Keratinocyte (primary cell): ENCODE results near the gene TMPRSS13. TPM values are rescaled to one million over a fixed set of nuclear protein-coding genes. Genes with fewer than 3 reads are reported as not detected.

Source experiments
- DNase-seq: peaks from one replicate; pipeline ENCODE4 v3.0.0-alpha.2; 2011; ENCODE audit warnings: low read depth, missing footprints, low spot score
- FAIRE-seq: peaks from 2 replicates; lab custom pipeline; 2011; peaks lifted over from hg19 to GRCh38; lab: Jason Lieb, UNC
- H2AFZ ChIP-seq: 2 replicates; pipeline ENCODE4 v1.6.0; 2012; ENCODE audit warnings: low read length, control low read depth, inconsistent platforms; ENCODE audit not compliant: control insufficient read depth
- H3K27ac ChIP-seq: 2 replicates; pipeline ENCODE4 v1.5.1; 2011; ENCODE audit warnings: low read length; ENCODE audit not compliant: control insufficient read depth, insufficient read depth
- H3K27me3 ChIP-seq: 3 replicates; pipeline ENCODE4 v1.6.0; 2011; ENCODE audit warnings: low read length; ENCODE audit not compliant: control insufficient read depth, insufficient read depth; ENCODE audit errors: extremely low read depth
- H3K36me3 ChIP-seq, 2 experiments: 2 replicates in 1 of 2; 3 replicates in 1 of 2; pipeline ENCODE4 v1.5.1; 2011; ENCODE audit warnings: low read length in 2 of 2, mild to moderate bottlenecking in 1 of 2; ENCODE audit not compliant: control insufficient read depth in 2 of 2, insufficient read depth in 2 of 2; ENCODE audit errors: extremely low read depth in 1 of 2
- H3K4me1 ChIP-seq: 3 replicates; pipeline ENCODE4 v1.5.1; 2011; ENCODE audit warnings: low read length; ENCODE audit not compliant: control insufficient read depth, insufficient read depth; ENCODE audit errors: extremely low read depth
- H3K4me2 ChIP-seq: 3 replicates; pipeline ENCODE4 v1.6.0; 2011; ENCODE audit warnings: low read depth, low read length; ENCODE audit not compliant: control insufficient read depth, insufficient read depth; ENCODE audit errors: extremely low read depth
- H3K4me3 ChIP-seq, 3 experiments: fragments of 200-600 bp in 1 of 3; sonication (generic) in 1 of 3; 2 replicates in 2 of 3; 3 replicates in 1 of 3; pipeline ENCODE4 v1.5.1; 2011 to 2016; ENCODE audit warnings: low read length in 3 of 3, mild to moderate bottlenecking in 3 of 3, control low read depth in 2 of 3, inconsistent platforms in 1 of 3, low read depth in 1 of 3, mixed read lengths in 1 of 3, mixed run types in 1 of 3, moderate library complexity in 1 of 3; ENCODE audit not compliant: control insufficient read depth in 2 of 3, insufficient read depth in 2 of 3; ENCODE audit errors: extremely low read depth in 1 of 3
- H3K79me2 ChIP-seq: 2 replicates; pipeline ENCODE4 v1.6.0; 2012; ENCODE audit warnings: low read length; ENCODE audit not compliant: control insufficient read depth, insufficient read depth
- H3K9ac ChIP-seq: 3 replicates; pipeline ENCODE4 v1.6.0; 2011; ENCODE audit warnings: low read length; ENCODE audit not compliant: control insufficient read depth, insufficient read depth; ENCODE audit errors: extremely low read depth
- H3K9me1 ChIP-seq: 3 replicates; pipeline ENCODE4 v1.6.0; 2011; ENCODE audit warnings: low read length; ENCODE audit not compliant: control insufficient read depth, insufficient read depth; ENCODE audit errors: extremely low read depth
- H3K9me3 ChIP-seq: 2 replicates; pipeline ENCODE4 v1.5.1; 2012; ENCODE audit warnings: low read depth, low read length; ENCODE audit not compliant: control insufficient read depth
- H4K20me1 ChIP-seq: 3 replicates; pipeline ENCODE4 v1.6.0; 2011; ENCODE audit warnings: low read length; ENCODE audit not compliant: control insufficient read depth, insufficient read depth; ENCODE audit errors: extremely low read depth
- EZH2 ChIP-seq: IDR thresholded peaks from one replicate; pipeline ENCODE4 v1.6.1; 2012; ENCODE audit warnings: inconsistent platforms, mild to moderate bottlenecking, low read length, moderate library complexity
- dilution Hi-C: fragments of 300-500 bp; cut with MboI; formaldehyde crosslinking; loops from one replicate; pipeline ENCODE4 v1.7.0; 2020; ENCODE audit warnings: low sequenced_read_pairs; ENCODE audit not compliant: extremely low pct_ligation_motif_present
- polyA plus RNA-seq, 5 experiments: library from polyadenylated mRNA; depleted of rRNA in 3 of 5; stranded (reverse) in 3 of 5; stranded (forward) in 1 of 5; unstranded in 1 of 5; fragments of >200 nt; gene quantifications; 1 replicate in 1 of 5; 2 replicates in 3 of 5; 3 replicates in 1 of 5; pipeline versions ENCODE4 v1.2.1 to v1.2.3, GENCODE V29; 2011 to 2012; ENCODE audit warnings: missing spikeins in 2 of 5, low read depth in 1 of 5, low replicate concordance in 1 of 5
- TF ChIP-seq, protein P1 (sequence below), 3 experiments: IDR thresholded peaks in 1 of 3; conservative IDR thresholded peaks in 1 of 3; optimal IDR thresholded peaks in 1 of 3; 2 replicates in 2 of 3; 3 replicates in 1 of 3; pipeline versions ENCODE3 to v1.5.1; 2011; ENCODE audit warnings: low read length in 3 of 3, mild to moderate bottlenecking in 3 of 3, moderate library complexity in 2 of 3, control low read depth in 1 of 3, inconsistent platforms in 1 of 3; ENCODE audit not compliant: insufficient read depth in 2 of 3; ENCODE audit errors: extremely low read depth in 1 of 3

Gene TMPRSS13
- polyA plus RNA-seq, 1 donor (not counting 4 experiments of a cell fraction or from before 2014, with no cell fraction given): 1.8 TPM

DNA sequence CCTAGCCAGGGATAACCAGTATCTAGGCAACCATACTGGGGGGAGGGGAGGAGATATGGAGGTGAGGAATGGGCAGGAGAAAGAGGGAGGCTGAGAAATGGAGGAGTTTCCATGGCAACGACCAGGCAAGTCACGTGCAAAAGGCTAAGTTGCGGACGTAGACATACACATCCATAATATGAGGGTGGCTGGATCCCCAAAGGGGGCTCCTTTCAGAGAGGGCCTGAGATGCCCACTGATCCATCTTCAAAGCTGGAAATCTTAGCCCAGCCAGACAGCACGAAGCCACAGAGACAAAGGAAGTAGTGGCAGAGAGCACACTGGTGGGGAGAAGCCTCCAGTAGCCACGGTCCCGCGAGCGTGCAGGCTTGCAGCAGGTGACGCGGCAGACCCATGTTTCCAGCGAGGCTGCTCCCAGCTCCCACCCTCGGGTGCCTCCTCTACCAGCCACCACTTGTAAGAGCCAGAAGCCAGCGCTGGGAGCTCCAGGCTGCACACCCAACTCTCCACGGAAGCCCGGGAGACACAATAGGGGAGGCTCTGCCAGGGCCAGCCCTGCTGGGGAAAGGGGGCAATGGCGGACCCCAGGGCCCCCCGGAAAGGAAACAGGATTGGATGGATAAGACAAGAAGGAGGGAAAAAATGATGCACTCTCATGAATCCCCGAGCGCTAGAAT lies 53.7 kb downstream of the TMPRSS13 start:
- no peak for TF ChIP-seq EZH2
- TF ChIP-seq, protein P1, sequence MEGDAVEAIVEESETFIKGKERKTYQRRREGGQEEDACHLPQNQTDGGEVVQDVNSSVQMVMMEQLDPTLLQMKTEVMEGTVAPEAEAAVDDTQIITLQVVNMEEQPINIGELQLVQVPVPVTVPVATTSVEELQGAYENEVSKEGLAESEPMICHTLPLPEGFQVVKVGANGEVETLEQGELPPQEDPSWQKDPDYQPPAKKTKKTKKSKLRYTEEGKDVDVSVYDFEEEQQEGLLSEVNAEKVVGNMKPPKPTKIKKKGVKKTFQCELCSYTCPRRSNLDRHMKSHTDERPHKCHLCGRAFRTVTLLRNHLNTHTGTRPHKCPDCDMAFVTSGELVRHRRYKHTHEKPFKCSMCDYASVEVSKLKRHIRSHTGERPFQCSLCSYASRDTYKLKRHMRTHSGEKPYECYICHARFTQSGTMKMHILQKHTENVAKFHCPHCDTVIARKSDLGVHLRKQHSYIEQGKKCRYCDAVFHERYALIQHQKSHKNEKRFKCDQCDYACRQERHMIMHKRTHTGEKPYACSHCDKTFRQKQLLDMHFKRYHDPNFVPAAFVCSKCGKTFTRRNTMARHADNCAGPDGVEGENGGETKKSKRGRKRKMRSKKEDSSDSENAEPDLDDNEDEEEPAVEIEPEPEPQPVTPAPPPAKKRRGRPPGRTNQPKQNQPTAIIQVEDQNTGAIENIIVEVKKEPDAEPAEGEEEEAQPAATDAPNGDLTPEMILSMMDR (optimal IDR thresholded peaks at IDR 0.05 in 1 of 3, IDR thresholded peaks at IDR 0.05 in 1 of 3, conservative IDR thresholded peaks at IDR 0.05 in 1 of 3; ENCODE audit: extremely low read depth in 1 of 3, insufficient read depth in 2 of 3, low read length in 3 of 3): no peak
- Histone ChIP-seq H4K20me1 (no peaks in the 10 kb centered on the region), H3K79me2 (no peaks in the 10 kb centered on the region), H3K9me3 (no peaks in the 10 kb centered on the region), H3K36me3 (no peaks in the 10 kb centered on the region), H2AFZ (no peak overlapping the region), H3K4me2 (no peak overlapping the region), H3K4me1 (no peaks in the 10 kb centered on the region), H3K27me3 (peaks cover 82% of the 10 kb centered on the region), H3K9me1 (no peaks in the 10 kb centered on the region), H3K9ac (no peak overlapping the region), H3K4me3 (no peak overlapping the region), H3K27ac (no peak overlapping the region)
- dilution Hi-C loops: no loop called here
- FAIRE-seq (no peak), DNase-seq (no peak)

DNA sequence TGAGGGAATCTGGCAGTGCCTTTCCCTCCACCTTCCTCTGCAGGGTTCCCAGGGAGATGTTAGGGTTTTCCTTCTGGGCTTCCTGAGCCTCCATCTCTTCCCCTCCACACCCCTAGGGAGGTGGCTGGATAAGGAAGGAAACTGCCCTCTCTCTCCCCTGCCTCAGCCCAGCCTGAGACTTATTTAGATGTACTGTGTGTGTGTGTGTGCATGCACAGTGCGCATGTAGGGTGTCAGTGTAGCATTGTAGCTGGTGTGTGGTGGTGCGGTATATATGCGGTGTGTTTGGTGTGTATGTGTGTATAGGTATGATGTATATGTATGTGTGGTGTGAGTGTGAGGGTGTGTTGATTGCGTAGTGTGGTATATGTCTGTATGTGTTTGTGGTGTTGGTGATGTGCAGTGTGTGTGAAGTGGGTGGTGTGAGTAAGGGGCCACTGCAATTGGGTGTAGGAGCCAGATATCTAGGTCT lies 54.3 kb downstream of the TMPRSS13 start:
- Histone ChIP-seq H3K4me1 (no peaks in the 10 kb centered on the region), H3K9me1 (no peaks in the 10 kb centered on the region), H3K4me3 (no peak overlapping the region), H2AFZ (no peak overlapping the region), H3K4me2 (no peak overlapping the region), H3K27ac (no peak overlapping the region), H3K79me2 (no peaks in the 10 kb centered on the region), H3K27me3 (peaks cover 79% of the 10 kb centered on the region), H4K20me1 (no peaks in the 10 kb centered on the region), H3K9me3 (no peaks in the 10 kb centered on the region), H3K36me3 (no peaks in the 10 kb centered on the region), H3K9ac (no peak overlapping the region)
- dilution Hi-C loops: no loop called here
- TF ChIP-seq, protein P1 (optimal IDR thresholded peaks at IDR 0.05 in 1 of 3, IDR thresholded peaks at IDR 0.05 in 1 of 3, conservative IDR thresholded peaks at IDR 0.05 in 1 of 3; ENCODE audit: extremely low read depth in 1 of 3, insufficient read depth in 2 of 3, low read length in 3 of 3): no peak
- no peak for TF ChIP-seq EZH2
- FAIRE-seq (no peak), DNase-seq (no peak)
